Endometrial microvascular endothelial cells (primary cell): ENCODE results near the gene MPPED1. TPM values are rescaled to one million over a fixed set of nuclear protein-coding genes. Genes with fewer than 3 reads are reported as not detected.

Experiments
- in situ Hi-C: cut with HindIII; loops from 2 replicates; pipeline ENCODE4 v1.10.0; 2017; ENCODE audit warnings: low sequenced_read_pairs, low pct_unique_long_range_greater_than_20kb; ENCODE audit errors: inconsistent ontology term
- total RNA-seq: library from RNA; depleted of rRNA; stranded (reverse); fragments of >200 nt; gene quantifications from one replicate; pipeline ENCODE4 v1.2.3, GENCODE V29; 2015; ENCODE audit errors: inconsistent ontology term

MPPED1 gene
- total RNA-seq, 1 donor from 2014 or later: 0.19 TPM

DNA sequence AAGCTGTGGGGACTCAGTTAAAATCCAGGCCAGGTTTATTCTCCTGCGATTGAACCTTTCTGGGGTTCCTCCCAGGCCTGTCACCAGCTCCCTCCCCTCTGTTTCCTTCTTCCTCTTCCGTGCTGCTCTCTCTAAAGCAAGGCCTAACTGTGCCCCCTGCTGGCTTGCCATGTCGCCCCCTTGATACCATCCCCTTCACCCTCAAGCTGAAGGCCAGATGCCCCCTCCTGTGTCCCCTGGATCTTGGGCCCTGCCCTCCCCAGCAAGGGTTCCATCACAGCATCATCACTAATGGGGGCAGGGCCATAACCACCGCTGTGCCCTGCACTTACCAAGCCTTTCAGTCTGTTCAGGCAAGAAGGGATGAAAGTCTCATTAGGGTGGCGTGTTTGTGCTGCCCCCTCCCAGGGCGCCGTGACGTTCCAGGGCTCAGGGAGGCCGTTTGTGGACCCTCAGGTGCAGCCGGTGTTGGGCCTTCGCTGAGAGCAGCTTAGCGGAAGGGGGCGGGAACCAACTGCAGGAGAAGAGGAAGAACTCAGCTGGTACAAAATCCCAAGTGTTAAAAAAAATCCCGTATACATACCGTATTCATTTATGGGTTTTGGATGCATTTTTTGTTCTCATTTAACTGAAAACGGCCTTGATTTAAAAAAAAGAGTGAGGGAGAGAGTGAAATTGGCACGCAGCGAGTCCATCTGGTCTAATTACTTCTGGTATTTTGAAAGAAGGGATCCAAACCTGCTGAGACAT is 69.9 kb downstream of the MPPED1 start:
- in situ Hi-C loops: no loop called here

DNA sequence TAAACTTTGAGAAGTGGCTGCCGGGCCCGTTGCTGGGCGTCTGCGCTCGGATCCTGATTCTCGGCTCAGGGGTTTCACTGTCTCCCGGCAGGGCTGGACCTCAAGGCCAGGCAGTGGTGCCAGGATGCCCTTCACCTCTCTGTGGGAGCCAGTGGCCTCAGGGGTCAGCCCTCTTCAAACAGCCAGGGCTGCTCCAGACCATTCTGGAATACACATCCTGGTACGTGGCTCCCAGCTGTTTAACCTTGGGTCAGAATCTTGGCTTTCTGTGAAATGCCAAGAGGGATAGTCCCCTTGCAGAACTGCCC is 70.5 kb downstream of the MPPED1 start:
- in situ Hi-C loops: no loop called here

DNA sequence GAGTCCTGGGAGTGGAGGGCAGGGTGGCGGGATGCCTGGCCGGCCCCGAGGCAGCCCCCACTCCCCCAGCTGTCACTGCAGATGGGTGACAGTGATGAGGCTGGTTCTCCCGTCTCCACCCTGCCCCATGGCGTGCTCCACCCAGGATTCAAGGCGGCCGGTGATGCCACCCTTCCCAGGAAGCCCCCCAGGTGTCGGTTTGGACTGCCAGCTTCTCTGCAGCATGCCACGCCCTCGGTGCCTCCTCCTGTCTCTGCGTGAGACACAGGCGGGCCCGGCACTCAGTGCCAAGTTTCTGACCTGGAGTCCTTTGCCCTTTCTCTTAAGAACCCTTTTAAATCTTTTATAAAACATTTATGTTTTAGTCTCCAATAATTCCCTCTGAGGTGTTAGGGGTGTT is 71.5 kb downstream of the MPPED1 start:
- in situ Hi-C loops: no loop called here

DNA sequence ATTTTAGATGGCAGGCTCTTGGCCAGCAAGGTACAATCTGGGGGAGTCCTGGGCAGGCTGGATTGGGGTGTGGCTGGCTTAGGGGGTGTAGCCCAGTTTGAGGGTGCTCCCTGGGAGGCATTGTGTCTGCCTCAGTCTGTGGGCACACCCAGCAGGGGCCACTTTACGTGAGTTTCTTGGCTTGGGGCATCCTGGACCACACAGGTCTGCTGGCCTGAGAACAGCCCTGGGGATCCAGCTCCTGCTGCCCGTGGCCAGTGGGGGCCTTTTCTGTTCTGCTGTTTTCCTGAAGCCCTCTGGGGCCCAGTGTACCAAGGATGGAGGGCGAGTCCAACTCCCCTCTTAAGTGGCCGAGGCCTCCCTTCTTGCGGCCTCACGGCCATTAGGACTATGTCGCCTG is 71.9 kb downstream of the MPPED1 start:
- in situ Hi-C loops: no loop called here

DNA sequence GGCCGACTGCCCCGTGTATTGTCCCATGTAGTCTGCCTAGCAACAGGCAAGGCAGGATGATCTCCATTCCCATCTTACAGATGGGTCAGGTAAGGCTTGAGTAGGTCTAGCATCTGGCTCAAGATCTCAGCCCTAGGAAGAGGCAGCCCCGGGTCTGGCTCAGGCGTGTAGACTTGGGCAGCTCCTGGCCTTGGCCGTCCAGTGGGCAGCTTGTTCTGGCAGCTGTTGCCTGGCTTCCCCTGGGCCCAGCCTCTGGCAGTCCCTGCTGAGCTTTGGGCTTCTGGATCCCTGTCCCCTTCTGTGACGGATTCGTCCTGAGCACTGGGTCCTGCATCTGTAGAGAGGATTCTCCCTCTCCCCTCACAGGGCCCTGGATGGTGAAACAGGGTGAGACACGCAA is 72.4 kb downstream of the MPPED1 start:
- in situ Hi-C loops: no loop called here

DNA sequence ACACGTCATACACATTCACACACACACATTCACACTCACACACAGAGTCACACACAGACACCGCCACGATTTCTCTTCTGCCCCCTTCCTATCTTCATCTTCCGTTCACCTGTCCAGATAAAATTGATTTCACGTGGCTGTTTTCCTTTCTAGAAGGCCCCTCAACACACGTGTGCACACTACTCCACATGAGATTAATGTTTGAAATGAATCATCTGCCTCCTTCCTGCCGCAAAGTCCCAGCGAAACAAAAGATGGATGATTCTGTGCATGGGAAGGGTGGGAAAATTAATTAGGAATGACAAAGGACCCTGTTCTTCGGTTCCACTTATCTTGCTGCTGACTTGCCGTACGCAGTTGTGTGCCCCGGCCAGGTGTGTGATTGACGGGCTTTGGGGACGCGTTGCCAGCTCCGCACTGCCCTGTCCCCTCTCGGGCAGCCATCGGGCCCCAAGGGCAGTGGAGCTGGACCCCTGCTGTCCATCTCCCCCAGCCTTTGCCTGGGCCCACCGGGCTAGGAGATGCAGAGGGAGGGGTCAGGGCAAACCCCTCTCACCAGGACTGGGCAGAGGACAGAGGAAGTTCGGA is 73.8 kb downstream of the MPPED1 start:
- in situ Hi-C loops: no loop called here

DNA sequence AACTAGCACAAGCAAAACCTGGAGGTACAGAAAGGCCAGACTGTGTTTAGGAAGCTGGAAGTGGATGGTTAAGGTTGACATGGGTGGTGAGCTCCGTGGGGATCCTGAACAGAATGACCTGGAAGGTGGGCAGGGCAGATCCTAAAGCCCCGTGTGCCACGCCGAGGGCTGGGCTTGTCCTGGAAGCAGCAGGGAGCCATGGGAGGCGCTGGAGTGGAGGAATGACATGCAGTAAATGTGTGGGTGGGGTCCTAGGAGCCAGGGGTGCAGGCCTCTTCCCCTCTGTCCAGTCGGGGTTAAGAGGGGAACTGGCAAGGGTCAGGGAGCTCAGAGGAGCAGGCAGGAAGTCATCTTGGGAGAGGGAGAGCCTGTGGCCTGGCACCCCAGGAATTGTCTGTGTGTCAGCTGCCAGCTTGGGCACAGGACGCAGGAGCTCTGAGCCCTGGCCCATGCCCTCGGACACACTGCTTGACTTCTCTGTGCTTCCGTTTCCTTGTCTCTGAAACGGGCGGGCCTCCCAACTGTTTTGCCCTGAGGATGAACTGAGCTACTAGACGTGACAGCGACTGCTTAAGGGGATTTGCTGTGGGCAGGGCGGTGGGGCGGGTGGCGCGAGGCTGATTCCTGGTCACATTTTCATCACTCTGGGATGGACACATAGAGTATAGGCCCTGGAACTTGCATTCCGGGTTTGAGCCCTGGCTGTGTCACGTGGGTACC is 75.7 kb downstream of the MPPED1 start:
- in situ Hi-C loops: no loop called here

DNA sequence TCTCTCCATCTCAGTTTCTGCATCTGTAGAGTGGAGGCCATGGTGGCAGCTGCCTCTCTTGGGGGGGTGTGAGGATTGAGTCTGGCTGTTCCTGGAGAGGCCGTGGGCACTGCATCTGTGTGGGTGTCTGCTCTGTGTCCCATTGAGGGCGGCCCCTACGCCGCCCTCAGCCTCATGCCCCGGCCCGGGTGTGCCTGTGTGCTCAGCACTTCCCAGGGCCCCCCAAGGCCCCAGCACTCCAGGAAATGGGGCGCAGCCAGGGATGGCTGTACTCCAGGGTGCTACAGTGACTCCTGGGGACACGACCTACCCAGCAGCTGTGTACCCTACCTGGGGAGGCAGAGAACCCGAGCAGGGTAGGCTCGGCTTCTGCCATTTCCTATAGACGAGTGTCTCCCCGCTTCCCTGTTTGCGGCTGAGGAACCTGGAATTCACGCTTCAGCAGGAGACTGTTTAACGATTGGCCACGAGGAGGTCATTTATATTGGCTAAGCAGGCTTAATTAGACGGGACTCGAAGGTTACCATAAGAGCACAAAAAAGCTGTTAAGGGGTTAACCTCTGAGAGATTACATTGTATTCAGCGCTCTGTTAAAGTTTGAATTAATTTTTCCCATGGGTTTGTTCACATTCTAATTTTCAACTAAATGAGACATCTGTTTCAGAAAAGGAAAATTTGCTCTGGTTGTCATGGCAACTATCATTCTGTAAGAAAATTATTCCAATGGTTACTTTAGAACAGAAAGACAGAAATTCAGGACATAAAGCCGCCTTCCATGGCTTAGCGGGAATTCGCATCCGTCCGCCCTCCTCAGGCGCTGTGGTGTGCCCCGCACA is 76.4 kb downstream of the MPPED1 start:
- in situ Hi-C loops: no loop called here

DNA sequence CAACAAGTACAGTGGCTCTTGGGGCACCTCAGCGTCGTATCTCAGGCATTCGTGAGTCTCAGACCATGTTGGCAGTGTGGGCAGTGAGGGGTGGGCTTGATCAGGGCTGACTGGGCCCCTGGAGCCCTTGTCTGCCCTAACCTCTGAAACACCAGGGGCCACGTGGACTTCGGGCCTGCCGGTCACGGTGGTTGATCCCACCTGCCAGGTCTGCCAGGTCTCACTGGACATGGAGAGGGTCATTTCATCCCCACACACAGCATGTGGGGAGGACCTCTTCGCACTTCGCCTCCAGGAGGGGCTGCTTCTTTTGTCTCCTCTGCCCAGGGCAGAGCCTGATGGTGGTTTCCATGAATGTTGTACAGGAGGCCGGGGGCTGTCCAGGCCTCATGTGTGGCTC is 77.1 kb downstream of the MPPED1 start:
- in situ Hi-C loops: no loop called here

DNA sequence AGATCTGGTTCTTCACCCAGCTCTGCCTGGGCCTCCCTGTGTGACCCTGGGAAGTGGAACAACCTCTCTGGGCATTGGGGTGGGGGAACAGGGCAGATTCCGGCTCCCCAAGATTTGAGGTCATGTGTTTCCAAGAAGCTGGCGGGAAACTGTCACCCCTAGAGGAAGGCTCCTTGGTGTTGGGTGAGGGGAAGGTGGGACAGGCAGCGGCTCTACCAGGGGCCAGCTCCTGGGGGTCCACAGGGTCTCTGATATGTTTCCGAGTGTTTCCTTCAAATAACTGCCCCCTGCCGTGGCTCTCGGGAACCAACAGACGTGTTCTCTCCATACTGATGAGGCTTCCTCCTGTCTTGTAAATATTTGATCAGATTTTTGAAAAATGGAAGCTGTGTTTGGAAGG is 78.5 kb downstream of the MPPED1 start:
- in situ Hi-C loops: no loop called here

DNA sequence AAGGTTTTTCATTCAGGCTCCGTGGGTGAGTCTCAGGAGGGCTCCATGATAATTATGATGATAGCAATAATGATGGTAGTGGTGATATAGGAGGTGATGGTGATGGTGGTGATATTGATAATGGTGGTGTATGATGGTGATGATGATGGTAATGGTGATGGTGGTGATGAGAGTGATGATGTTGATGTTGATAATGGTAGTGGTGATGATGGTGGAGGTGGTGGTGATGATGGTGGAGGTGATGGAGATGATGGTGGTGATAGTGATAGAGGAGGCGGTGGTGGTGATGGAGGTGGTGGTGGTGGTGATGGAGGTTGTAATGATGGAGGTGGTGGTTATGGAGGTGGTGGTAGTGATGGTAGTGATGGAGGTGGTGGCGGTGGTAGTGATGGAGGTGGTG is 79.4 kb downstream of the MPPED1 start:
- in situ Hi-C loops: no loop called here

DNA sequence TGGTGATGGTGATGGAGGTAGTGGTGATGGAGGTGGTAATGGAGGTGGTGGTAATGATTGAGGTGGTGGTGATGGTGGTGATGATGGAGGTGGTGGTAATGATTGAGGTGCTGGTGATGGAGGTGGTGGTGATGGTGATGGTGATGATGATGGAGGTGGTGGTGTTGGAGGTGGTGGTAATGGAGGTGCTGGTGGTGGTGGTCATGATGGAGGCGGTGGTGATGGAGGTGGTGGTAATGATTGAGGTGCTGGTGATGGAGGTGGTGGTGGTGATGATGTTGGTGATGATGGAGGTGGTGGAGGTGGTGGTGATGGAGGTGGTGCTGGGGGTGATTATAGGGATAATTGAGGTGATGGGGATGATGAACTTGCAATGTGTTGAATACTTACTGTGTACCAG is 79.9 kb downstream of the MPPED1 start:
- in situ Hi-C loops: no loop called here

DNA sequence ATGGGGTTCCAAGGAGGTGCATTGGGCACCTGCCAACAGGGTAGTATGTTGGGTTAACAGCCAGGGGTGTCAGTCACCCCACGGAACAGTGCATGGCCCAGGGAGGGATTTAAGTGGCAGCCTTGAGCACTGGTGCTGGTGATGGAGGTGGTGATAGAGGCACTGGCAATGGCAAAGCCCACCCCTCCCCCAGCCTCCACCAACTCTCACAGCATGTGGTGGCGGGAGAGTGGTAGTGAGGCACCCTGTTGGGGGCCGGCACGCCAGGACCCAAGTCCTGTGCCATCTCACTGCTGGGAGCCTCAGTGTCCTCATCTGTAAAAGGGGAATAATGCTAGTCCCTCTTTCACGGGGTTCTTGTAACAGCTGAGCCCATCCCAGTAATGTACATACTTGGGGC is 81.5 kb downstream of the MPPED1 start:
- in situ Hi-C loops: no loop called here

DNA sequence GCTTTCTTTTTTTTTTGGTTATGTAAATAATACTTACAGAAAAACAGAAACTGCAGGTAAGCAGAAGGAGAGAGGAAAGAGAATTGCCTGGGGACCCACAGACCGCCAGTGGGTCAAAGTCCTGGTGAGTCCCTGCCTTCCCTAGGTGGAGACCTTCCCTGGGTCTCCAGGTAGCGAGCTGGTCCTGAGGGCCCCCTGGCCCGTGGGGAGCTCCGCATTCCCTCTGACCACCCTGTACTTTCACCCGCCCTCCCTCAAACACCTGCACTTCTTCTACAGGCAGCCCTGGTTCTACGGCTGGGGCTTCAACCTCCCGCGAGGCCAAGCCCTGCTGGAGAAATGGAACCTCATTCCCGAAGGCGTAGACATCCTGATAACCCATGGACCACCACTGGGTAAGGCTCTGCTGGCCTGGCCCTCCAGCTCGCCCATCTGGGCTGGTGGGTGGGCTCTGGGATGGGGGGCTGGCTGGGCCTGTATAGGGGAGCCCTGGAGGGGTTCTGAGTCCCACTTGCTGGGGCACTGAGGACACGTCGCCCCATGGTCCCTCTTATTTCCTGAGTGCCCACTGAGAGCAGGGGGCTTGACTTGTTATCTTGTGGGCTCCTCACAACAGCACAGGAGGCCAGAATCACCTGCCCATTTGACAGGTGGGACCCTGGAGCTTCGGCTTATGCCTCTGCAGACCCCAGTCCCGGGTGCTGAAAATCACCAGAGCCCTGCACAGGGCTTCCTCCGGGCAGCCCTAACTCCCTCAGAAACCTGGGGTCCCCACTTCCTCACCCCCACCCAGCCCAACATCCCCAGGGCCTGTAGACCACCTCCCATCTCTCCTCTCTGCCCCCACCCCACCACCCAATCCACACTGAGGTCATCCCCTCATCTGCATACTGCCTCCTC is 86.4 kb downstream of the MPPED1 start:
- in situ Hi-C loops: no loop called here

DNA sequence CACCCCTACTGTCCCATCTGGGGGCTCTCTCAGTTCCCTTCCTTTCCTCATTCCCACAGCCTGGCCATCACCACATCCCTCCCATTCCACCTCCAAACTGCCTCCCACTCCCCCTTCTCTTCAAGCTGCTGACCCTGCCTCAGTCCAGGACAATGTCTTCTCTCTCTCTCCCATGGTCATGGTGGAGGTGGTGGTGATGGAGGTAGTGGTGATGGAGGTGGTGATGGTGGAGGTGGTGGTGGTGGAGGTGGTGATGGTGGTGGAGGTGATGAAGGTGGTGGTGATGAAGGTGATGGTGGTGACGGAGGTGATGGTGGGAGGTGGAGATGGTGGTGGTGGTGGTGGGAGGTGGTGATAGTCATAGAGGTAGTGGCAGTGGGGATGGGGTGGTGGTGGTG is 87.0 kb downstream of the MPPED1 start:
- in situ Hi-C loops: no loop called here

DNA sequence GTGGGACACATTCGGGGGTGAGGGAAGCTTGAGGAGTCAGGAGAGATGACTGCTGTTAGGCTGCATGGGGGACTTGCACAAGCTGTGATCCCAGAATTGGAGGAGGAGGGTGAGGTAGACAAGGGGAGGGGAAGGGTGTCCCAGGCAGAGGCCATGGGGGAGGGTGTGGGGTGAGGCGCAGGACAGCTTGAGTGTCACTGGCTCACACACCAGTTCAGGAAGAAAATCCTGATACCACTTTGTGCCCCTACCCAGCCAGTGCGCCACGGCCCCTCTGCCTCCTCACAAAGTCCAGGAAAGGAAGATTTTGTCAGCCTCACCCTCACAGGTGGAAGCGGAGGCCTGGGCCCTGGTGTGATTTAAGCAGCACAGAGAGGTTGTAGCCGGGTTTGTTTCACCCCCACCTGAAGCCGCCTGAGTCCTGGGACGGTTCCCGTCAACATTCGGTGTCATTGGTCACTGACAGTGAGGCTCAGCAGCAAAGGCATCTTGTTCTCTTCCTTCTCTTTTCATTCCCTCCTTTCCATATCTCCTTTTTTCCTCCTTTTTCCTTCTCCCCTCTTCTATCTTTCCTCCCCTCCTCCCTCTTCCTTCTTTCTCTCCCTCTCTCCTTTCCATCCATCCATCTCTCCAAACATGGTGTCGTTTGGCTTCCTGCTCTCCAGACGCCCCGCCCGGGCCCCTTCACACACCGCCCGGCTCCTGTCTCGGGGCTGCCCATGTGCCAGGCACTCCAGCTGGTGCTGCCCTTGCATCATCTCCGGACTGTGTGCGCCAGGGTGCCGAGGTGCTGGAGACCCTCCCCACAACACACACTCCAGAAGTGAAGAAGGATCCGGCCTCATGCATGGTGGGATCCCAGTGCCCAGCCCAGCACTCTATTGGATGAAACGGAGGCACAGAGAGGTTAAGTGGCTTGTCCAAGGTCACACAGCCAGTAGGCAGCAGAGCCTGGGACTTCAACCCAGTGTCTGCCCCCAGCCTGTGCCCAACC is 89.3 kb downstream of the MPPED1 start:
- in situ Hi-C loops: no loop called here

DNA sequence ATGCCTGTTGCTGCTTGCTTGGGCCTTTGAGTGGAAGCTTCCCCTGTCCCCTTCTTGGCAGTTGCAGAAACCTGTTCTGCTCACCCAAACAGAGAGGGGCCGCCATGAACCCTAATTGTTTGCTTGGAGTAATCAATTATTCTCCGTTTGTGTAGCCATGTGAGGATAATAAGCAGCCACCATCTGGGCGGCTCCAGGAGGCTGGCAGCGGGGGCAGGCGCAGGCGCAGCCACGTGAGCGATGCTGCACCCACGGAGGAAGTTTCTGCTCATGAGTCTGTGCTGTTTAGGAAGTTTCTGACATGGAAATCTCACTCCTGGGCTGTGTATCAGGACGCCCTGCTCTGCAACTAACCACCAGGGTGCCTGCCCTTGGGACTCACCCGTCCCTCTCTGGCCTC is 90.1 kb downstream of the MPPED1 start:
- in situ Hi-C loops: no loop called here
